GM23248 (cell line): ENCODE measurements around the gene PIK3CD. TPM values are rescaled to one million over a fixed set of nuclear protein-coding genes. Genes with fewer than 3 reads are reported as not detected.

Experiments
- DNase-seq: peaks from one replicate; pipeline ENCODE4 v3.0.0-alpha.2; 2015
- H2AFZ ChIP-seq: fragments of 200-600 bp; sonication (generic); 2 replicates; pipeline ENCODE4 v1.6.1; 2016; ENCODE audit warnings: antibody characterized with exemption
- H3F3A ChIP-seq: fragments of 200-600 bp; sonication (generic); 2 replicates; pipeline ENCODE4 v1.6.1; 2016; ENCODE audit warnings: mild to moderate bottlenecking, antibody characterized with exemption, mixed run types; ENCODE audit not compliant: insufficient read depth
- H3K27ac ChIP-seq: fragments of 200-600 bp; sonication (generic); 2 replicates; pipeline ENCODE4 v1.5.1; 2016; ENCODE audit warnings: mild to moderate bottlenecking
- H3K27me3 ChIP-seq: fragments of 200-600 bp; sonication (generic); replicated peaks from 2 replicates; pipeline ENCODE4 v1.6.1; 2016; ENCODE audit warnings: mild to moderate bottlenecking; ENCODE audit not compliant: insufficient read depth
- H3K36me3 ChIP-seq: fragments of 200-600 bp; sonication (generic); 2 replicates; pipeline ENCODE4 v1.6.1; 2016; ENCODE audit warnings: low read depth, mild to moderate bottlenecking
- H3K4me1 ChIP-seq: fragments of 200-600 bp; sonication (generic); 2 replicates; pipeline ENCODE4 v1.6.1; 2016; ENCODE audit warnings: mild to moderate bottlenecking; ENCODE audit not compliant: insufficient read depth
- H3K4me2 ChIP-seq: fragments of 200-600 bp; sonication (generic); one replicate; pipeline ENCODE4 v1.6.1; 2016; ENCODE audit warnings: mild to moderate bottlenecking; ENCODE audit not compliant: unreplicated experiment
- H3K4me3 ChIP-seq: fragments of 200-600 bp; sonication (generic); 2 replicates; pipeline ENCODE4 v1.5.1; 2016; ENCODE audit warnings: mild to moderate bottlenecking
- H3K79me2 ChIP-seq: fragments of 200-600 bp; sonication (generic); 2 replicates; pipeline ENCODE4 v1.6.1; 2016; ENCODE audit warnings: mild to moderate bottlenecking; ENCODE audit not compliant: insufficient read depth
- H3K9ac ChIP-seq: fragments of 200-600 bp; sonication (generic); 2 replicates; pipeline ENCODE4 v1.6.1; 2016; ENCODE audit warnings: mild to moderate bottlenecking
- H3K9me2 ChIP-seq: fragments of 200-600 bp; sonication (generic); 2 replicates; pipeline ENCODE4 v1.6.1; 2016; ENCODE audit warnings: mixed run types, mild to moderate bottlenecking, moderate library complexity; ENCODE audit not compliant: insufficient read depth
- H3K9me3 ChIP-seq: fragments of 200-600 bp; sonication (generic); one replicate; pipeline ENCODE4 v1.6.1; 2017; ENCODE audit warnings: low read depth
- H4K20me1 ChIP-seq: fragments of 200-600 bp; sonication (generic); 2 replicates; pipeline ENCODE4 v1.6.0; 2016; ENCODE audit not compliant: insufficient read depth
- EZH2 ChIP-seq: fragments of 200-600 bp; sonication (generic); IDR thresholded peaks from 2 replicates; pipeline ENCODE4 v1.6.1; 2018; ENCODE audit warnings: antibody characterized with exemption, mild to moderate bottlenecking; ENCODE audit not compliant: insufficient read depth, poor library complexity, severe bottlenecking
- EZH2phosphoT487 ChIP-seq: fragments of 200-600 bp; sonication (generic); IDR thresholded peaks from 2 replicates; pipeline ENCODE4 v1.6.1; 2018; ENCODE audit warnings: antibody characterized with exemption, moderate library complexity, mild to moderate bottlenecking, low read depth; ENCODE audit not compliant: insufficient read depth
- WGBS, 2 experiments: methylation state at CpG; one replicate each; pipeline ENCODE4 v1.1.6; 2015 to 2017; ENCODE audit warnings: low lambda C conversion rate in 2 of 2, low coverage in 1 of 2; ENCODE audit errors: missing lambda C conversion rate in 2 of 2; 5-methylcytosine and 5-hydroxymethylcytosine counted together
- in situ Hi-C: fragments of 300-500 bp; cut with MboI; formaldehyde crosslinking; loops from 2 replicates; pipeline ENCODE4 v1.15.0; 2020
- polyA plus RNA-seq: library from polyadenylated mRNA; unstranded; fragments of >200 nt; fragmentation: Nextera tagmentation; extraction: Ambion mirVana; gene quantifications from 2 replicates; pipeline ENCODE4 v1.2.1, GENCODE V29; 2016
- total RNA-seq: library from RNA; depleted of rRNA; stranded (reverse); fragments of >200 nt; shearing (Covaris generic); gene quantifications from 2 replicates; pipeline ENCODE4 v1.2.3, GENCODE V29; 2014

The PIK3CD gene
- total and polyA plus RNA-seq, 2 experiments from 2014 or later, result 3.5 to 7.1 TPM

- Histone ChIP-seq H3K9me3 (no peaks in the 10 kb centered on the region), H4K20me1 (no peaks in the 10 kb centered on the region), H3K4me3 (no peak overlapping the region), H3K27me3 (no peaks in the 10 kb centered on the region), H2AFZ (no peak overlapping the region), H3K9ac (no peak overlapping the region), H3F3A (no peaks in the 10 kb centered on the region), H3K36me3 (no peaks in the 10 kb centered on the region), H3K4me2 (no peak overlapping the region), H3K9me2 (no peaks in the 10 kb centered on the region), H3K4me1 (peaks cover 9% of the 10 kb centered on the region), H3K27ac (no peak overlapping the region), H3K79me2 (no peaks in the 10 kb centered on the region)
- in situ Hi-C loops, result no loop called here
- no peak for DNase-seq
- TF ChIP-seq EZH2 (no peak), EZH2phosphoT487 (no peak)
- WGBS, 2 experiments, result 92 to 96% methylated on average over 32 to 40 of the region's 40 CpGs
Measured at GRCh38 chr1:9715536-9716226, 64.2 kb downstream of the PIK3CD start.

GRCh38 chr1:9716404-9717192 lies 65.1 kb downstream of the PIK3CD start:
- TF ChIP-seq EZH2phosphoT487 (no peak), EZH2 (no peak)
- Histone ChIP-seq H3K4me3 (no peak overlapping the region), H2AFZ (no peak overlapping the region), H3F3A (no peaks in the 10 kb centered on the region), H3K79me2 (no peaks in the 10 kb centered on the region), H4K20me1 (no peaks in the 10 kb centered on the region), H3K4me1 (peaks cover 9% of the 10 kb centered on the region), H3K27ac (no peak overlapping the region), H3K27me3 (no peaks in the 10 kb centered on the region), H3K4me2 (no peak overlapping the region), H3K9ac (no peak overlapping the region), H3K36me3 (no peaks in the 10 kb centered on the region), H3K9me2 (no peaks in the 10 kb centered on the region), H3K9me3 (no peaks in the 10 kb centered on the region)
- no peak for DNase-seq
- in situ Hi-C loops, result no loop called here
- 97% methylated on average over 25 to 27 of the region's 29 CpGs for WGBS, 2 experiments

- H3K27ac ChIP-seq, result no peak overlapping the region
- TF ChIP-seq EZH2phosphoT487 (no peak), EZH2 (no peak)
- no peak overlapping the region for H2AFZ ChIP-seq
- no peak overlapping the region for H3K4me3 ChIP-seq
- H3K4me2 ChIP-seq, result no peak overlapping the region
- in situ Hi-C loops, result no loop called here
- H3K9me2 ChIP-seq, result no peaks in the 10 kb centered on the region
- H3K36me3 ChIP-seq, result no peaks in the 10 kb centered on the region
- H3F3A ChIP-seq, result no peaks in the 10 kb centered on the region
- no peaks in the 10 kb centered on the region for H3K9me3 ChIP-seq
- WGBS, 2 experiments, result 82 to 89% methylated on average over 22 to 25 of the region's 25 CpGs
- no peaks in the 10 kb centered on the region for H3K79me2 ChIP-seq
- DNase-seq, result no peak
- H3K4me1 ChIP-seq, result peaks cover 9% of the 10 kb centered on the region
- H3K27me3 ChIP-seq, result no peaks in the 10 kb centered on the region
- H3K9ac ChIP-seq, result no peak overlapping the region
- H4K20me1 ChIP-seq, result no peaks in the 10 kb centered on the region
Measured at GRCh38 chr1:9717193-9718005, 65.9 kb downstream of the PIK3CD start.

- no peaks in the 10 kb centered on the region for H3K9me2 ChIP-seq
- H2AFZ ChIP-seq, result no peak overlapping the region
- H3K4me3 ChIP-seq, result no peak overlapping the region
- no peaks in the 10 kb centered on the region for H3K27me3 ChIP-seq
- peaks cover 9% of the 10 kb centered on the region for H3K4me1 ChIP-seq
- peaks cover 5% of the 10 kb centered on the region; the same call in 1 of the 2 replicates for H3K36me3 ChIP-seq
- no peaks in the 10 kb centered on the region for H4K20me1 ChIP-seq
- 84 to 87% methylated on average over 10 of the region's 10 CpGs for WGBS, 2 experiments
- in situ Hi-C loops, result no loop called here
- no peak overlapping the region for H3K4me2 ChIP-seq
- no peak for DNase-seq
- H3K9me3 ChIP-seq, result no peaks in the 10 kb centered on the region
- H3K79me2 ChIP-seq, result no peaks in the 10 kb centered on the region
- no peak overlapping the region for H3K9ac ChIP-seq
- H3F3A ChIP-seq, result no peaks in the 10 kb centered on the region
- no peak overlapping the region for H3K27ac ChIP-seq
- no peak for TF ChIP-seq EZH2phosphoT487
- no peak for TF ChIP-seq EZH2
Measured at GRCh38 chr1:9718006-9718680, 66.6 kb downstream of the PIK3CD start.
